Stimulated activated CD8-positive, alpha-beta memory T cell treated with anti-CD3 and anti-CD28 coated beads, Interleukin-7, amount 100 ng/mL, for 48 hours (primary cell): ENCODE data around the gene ABHD16A.

ENCODE experiments used
- DNase-seq, 2 donors: peaks; one replicate each; pipeline ENCODE4 v3.0.0-alpha.2; 2020; ENCODE audit warnings: low read depth in 1 of 2; ENCODE audit errors: extremely low read depth in 1 of 2

Gene ABHD16A

GRCh38 chr6:31690231-31691077, 12.7 kb downstream of the ABHD16A start:
- DNase-seq = no peak

- DNase-seq = no peak
Observed at GRCh38 chr6:31689249-31690110, 13.6 kb downstream of the ABHD16A start.

GRCh38 chr6:31687860-31688693, 15.0 kb downstream of the ABHD16A start:
- no peak for DNase-seq

- DNase-seq = no peak
Observed at GRCh38 chr6:31687321-31687720, 15.8 kb downstream of the ABHD16A start.

GRCh38 chr6:31686483-31686882, 16.6 kb downstream of the ABHD16A start:
- no peak for DNase-seq

GRCh38 chr6:31683591-31683990, 19.5 kb downstream of the ABHD16A start:
- no peak for DNase-seq

GRCh38 chr6:31681135-31681671, 21.9 kb downstream of the ABHD16A start:
- peak in 1 of 2 donors; percentile 29 for DNase-seq

GRCh38 chr6:31680226-31681134, 22.6 kb downstream of the ABHD16A start, which contains the start of gene LY6G5C:
Gene LY6G5C, minus strand, starts transcription at chr6:31681067. Its CDS starts 694 bp downstream, at chr6:31680373.
- peak in 1 of 2 donors; percentile 35 for DNase-seq

- DNase-seq = no peak
Observed at GRCh38 chr6:31677955-31678354, 25.2 kb downstream of the ABHD16A start.

GRCh38 chr6:31676904-31677303, 26.2 kb downstream of the ABHD16A start:
- DNase-seq = no peak

- no peak for DNase-seq
Observed at GRCh38 chr6:31676322-31676903, 26.7 kb downstream of the ABHD16A start.

- no peak for DNase-seq
Observed at GRCh38 chr6:31669676-31670075, 33.4 kb downstream of the ABHD16A start, which contains the start of gene LY6G5B. Gene LY6G5B, plus strand, starts transcription at chr6:31669976. Its CDS starts 975 bp downstream, at chr6:31670951.

- no peak for DNase-seq
Observed at GRCh38 chr6:31666337-31666965, 36.7 kb downstream of the ABHD16A start.

GRCh38 chr6:31665501-31666336, 37.4 kb downstream of the ABHD16A start, which contains the start of gene CSNK2B:
Gene CSNK2B, plus strand, starts transcription at chr6:31666080. Its CDS starts 752 bp downstream, at chr6:31666832.
- peak; percentile 97 to 98 for DNase-seq

GRCh38 chr6:31664790-31665500, 38.2 kb downstream of the ABHD16A start, which contains the start of gene GPANK1:
Gene GPANK1, minus strand, starts transcription at chr6:31664997. Its CDS starts 519 bp downstream, at chr6:31664478.
- peak; percentile 71 to 86 for DNase-seq

GRCh38 chr6:31663961-31664789, 38.9 kb downstream of the ABHD16A start:
- DNase-seq = no peak
